Fibroblast of peridontal ligament (primary cell): ENCODE measurements around the gene SLC35D3.
"Not testable (repeated sequence)": the region's sequence is repeated elsewhere in the genome, so short reads cannot be mapped to it uniquely, and the experiment has no call there.

Experiments used
- DNase-seq: peaks from one replicate; pipeline ENCODE4 v3.0.0-alpha.2; 2010; ENCODE audit errors: extremely low read depth

SLC35D3 gene

DNA sequence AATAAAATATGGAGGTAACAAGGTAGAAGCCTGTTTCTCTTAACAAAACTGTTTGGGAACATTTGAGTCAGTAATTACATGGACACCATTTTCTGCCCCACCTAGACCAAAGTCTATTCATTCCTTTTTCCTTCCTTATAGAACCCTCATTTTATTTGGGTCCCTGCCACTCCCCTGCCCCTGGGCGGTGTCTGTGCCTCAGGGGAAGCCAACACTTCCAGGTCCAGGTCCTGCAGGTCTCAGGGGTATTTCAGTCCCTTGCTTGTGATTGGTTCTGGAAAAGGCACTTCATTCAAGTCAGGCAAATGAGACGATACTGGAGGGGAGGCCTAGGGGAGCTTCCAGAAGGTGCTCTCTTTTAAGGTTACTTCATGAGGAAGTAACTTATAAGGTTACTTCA is 42.3 kb downstream of the SLC35D3 start:
- no peak for DNase-seq

DNA sequence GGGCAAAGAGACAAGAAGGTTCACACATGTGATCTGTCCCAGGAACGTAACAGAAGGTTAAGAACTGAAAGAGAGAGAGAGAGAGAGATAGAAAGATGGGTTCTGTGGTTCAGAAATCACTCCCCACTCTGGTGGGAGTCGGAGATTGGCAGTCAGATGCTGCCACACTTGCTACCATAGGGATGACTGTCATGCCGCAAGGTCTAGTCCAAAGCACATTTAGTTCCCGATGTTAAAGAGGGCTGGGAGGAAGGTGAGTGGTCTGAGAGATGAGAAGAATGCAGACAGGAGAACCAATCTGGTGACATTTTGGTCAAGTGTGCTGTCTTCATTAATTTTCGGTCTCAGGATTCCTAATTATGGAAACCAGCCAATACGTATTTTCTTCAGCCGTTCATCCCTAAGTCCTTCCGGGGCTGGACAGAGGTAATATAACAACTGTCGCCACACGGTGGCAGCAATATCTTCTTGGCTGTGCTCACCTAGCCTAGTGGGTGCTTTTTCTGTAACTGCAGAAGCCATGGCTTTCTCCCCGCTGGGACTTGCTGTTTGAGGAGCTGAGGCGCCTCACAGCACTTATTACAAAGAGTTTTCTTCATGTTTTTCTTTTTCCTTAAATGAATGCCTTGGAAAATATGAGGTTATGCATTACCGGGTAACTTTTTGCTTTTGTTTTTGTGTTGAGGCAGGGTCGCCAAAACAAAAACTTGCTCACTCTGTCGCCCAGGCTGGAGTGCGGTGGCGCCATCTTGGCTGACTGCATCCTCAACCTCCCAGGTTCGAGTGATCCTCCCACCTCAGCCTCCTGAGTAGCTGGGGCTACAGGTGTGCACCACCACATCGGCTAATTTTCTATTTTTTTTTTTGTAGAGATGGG is 46.0 kb downstream of the SLC35D3 start:
- DNase-seq: peak; percentile 59

DNA sequence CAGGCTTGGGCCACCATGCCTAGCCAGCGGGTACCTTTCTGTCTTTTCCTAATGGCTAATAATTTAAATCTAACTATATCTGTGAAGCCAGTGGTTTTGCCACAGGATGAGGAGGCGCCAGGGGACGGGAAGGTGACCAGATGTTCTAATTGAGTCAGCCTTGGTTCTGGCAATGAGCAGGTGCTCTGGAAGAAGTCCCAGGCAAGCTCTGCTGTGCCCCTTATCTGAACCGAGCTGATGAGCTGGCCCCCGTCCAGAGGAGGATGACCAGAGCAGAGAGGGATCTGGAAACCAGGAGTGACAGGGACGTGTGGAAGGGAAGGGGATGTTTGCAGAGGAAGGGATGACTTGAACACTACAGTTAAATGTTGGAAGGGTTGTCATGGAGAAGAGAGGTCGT is 46.7 kb downstream of the SLC35D3 start:
- DNase-seq: no peak

DNA sequence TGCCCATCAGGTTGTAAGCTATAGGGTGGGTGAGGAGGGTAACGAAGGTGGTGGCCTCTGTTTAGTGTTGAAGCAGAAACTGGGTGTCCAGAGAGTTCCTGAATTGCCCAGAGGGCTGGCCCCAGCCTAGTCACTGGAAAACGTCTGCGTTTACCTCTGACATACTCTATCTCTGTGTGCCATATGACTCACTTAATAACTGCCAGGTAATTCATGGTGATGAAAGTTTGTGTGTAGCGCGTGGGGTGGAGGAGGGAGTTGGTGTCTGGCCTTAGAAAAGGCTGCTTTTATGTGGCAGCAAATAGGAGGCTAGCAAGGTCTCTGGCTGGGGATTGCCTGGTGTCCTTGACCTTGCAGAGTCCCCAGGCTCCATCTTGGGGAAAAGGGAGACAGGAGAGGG is 47.3 kb downstream of the SLC35D3 start:
- no peak for DNase-seq

DNA sequence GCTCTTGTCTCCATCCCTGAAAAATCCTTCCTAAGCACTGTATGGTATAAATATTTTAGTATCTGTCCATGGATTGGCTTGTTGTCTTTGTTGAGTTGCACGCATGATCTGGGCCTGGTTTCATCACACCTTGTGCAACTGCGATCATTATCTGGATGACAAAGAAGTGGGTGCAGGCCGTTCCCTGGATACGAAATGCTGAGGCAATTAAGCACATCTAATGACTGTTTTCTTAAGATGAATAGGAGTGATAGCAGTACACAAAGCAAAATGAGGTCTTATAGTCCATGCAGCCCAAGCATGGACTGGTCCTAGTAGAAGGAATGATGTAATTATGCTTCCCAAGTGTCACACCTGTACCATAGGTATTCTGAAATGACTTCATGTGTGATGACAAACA is 47.8 kb downstream of the SLC35D3 start:
- DNase-seq: no peak

DNA sequence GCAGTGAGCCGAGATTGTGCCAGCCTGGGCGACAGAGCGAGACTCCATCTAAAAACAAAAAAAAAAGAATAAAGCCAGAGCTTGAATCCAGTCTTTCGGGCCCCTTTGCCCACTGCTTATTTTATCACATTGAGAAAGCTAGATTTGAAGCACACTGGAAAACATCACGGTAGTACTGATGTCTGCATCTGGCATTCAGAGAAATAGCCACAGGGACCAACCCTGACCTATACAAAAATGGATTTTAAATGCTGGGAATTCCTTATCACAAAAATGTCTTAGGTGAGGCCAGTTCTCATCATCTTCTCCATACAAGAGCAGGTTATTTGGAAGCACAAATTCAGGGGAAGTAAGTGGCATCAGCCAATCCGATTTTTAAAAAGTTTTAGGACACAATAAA is 49.5 kb downstream of the SLC35D3 start:
- no peak for DNase-seq

DNA sequence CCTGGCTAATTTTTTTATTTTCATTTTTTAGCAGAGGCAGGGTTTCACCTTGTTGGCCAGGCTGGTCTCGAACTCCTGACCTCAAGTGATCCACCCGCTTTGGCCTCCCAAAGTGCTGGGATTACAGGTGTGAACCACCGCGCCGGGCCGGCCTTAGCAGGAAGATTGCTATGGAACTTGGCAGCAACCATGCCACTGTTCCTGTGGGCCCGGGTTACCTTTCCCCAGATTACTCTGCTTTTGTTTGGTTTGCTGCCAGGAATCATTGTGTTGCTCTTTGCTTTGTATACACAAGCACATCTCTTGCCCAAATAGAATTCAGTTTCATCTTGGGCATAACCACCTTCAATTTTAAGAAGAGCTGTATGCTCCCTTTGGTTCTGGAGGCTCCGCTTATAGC is 51.7 kb downstream of the SLC35D3 start:
- not testable (repeated sequence) for DNase-seq
